DOHH2 (cell line): ENCODE results near the gene PPP2R3A.

Source experiments
- CTCF ChIP-seq: fragments of 200-600 bp; sonication (generic); IDR thresholded peaks from one replicate; pipeline ENCODE4 v1.5.1; 2014; ENCODE audit warnings: antibody characterized with exemption, mild to moderate bottlenecking, low read depth, low read length; ENCODE audit not compliant: poor library complexity, severe bottlenecking
- EZH2phosphoT487 ChIP-seq: fragments of 200-600 bp; sonication (generic); IDR thresholded peaks from 2 replicates; pipeline ENCODE4 v1.6.1; 2017; ENCODE audit warnings: borderline replicate concordance, mild to moderate bottlenecking, antibody characterized with exemption, low read length, moderate library complexity, mixed read lengths

- no peak for TF ChIP-seq CTCF
- TF ChIP-seq EZH2phosphoT487 = no peak
Observed at GRCh38 chr3:136181741-136182140, 216.2 kb downstream of the PPP2R3A start.
